OCI-LY1 (cell line): ENCODE results near the gene ROR1.

Experiments
- CTCF ChIP-seq: fragments of 200-600 bp; sonication (generic), shearing (Covaris generic); IDR thresholded peaks from 2 replicates; pipeline ENCODE4 v1.5.1; 2017; ENCODE audit warnings: mild to moderate bottlenecking, antibody characterized with exemption, low read length, moderate library complexity, mixed read lengths
- EZH2 ChIP-seq: fragments of 200-600 bp; sonication (generic), shearing (Covaris generic); IDR thresholded peaks from 2 replicates; pipeline ENCODE4 v1.8.0; 2017; ENCODE audit warnings: borderline replicate concordance, mixed run types, mild to moderate bottlenecking, antibody characterized with exemption, low read length, moderate library complexity, mixed read lengths

- TF ChIP-seq EZH2 = no peak
- TF ChIP-seq CTCF = no peak
Measured at GRCh38 chr1:63799820-63800219, 26.0 kb downstream of the ROR1 start.
